ENCODE results near the gene AGBL1.

The AGBL1 gene

GRCh38 chr15:86620641-86621349 is 541.1 kb downstream of the AGBL1 start:
- H3K27me3 ChIP-seq (ENCODE audit: control insufficient read depth in 1 of 2, insufficient read depth in 1 of 2, low read length in 2 of 2) = peaks cover 0 to 17% of the 10 kb centered on the region in 2 experiments
- H3K79me1 ChIP-seq (replicated peaks; ENCODE audit: low read length, poor library complexity, severe bottlenecking) = no peaks in the 10 kb centered on the region
- H2AK5ac ChIP-seq (ENCODE audit: low read length, severe bottlenecking) = no peak overlapping the region
- H3K27ac ChIP-seq (ENCODE audit: low read length, poor library complexity, severe bottlenecking) = no peak overlapping the region
- H3K4ac ChIP-seq (ENCODE audit: low read depth in 1 of 2, low read length in 2 of 2) = no peak overlapping the region
- no peak overlapping the region for H3K14ac ChIP-seq (ENCODE audit: low read length in 2 of 2)
- peaks cover 7% of the 10 kb centered on the region for H3K4me1 ChIP-seq (ENCODE audit: control insufficient read depth, insufficient read depth, low read depth, low read length)
- H4K91ac ChIP-seq (ENCODE audit: low read length) = no peak overlapping the region
- no peak overlapping the region for H4K8ac ChIP-seq (ENCODE audit: low read length)
- H3K36me3 ChIP-seq (ENCODE audit: control insufficient read depth in 1 of 2, insufficient read depth in 2 of 2, low read depth in 1 of 2, low read length in 2 of 2) = no peaks in the 10 kb centered on the region
- WGBS = 38% methylated on average over 7 of the region's 8 CpGs
- H3K18ac ChIP-seq (ENCODE audit: low read depth in 1 of 2, low read length in 2 of 2) = no peak overlapping the region
- no peaks in the 10 kb centered on the region for H3K9me3 ChIP-seq (ENCODE audit: control insufficient read depth, low read length)
- H3K4me2 ChIP-seq (ENCODE audit: low read length, poor library complexity, severe bottlenecking) = no peak overlapping the region
- no peak overlapping the region for H2BK120ac ChIP-seq (ENCODE audit: low read depth, low read length)
- H2BK5ac ChIP-seq (ENCODE audit: low read depth, low read length, poor library complexity, severe bottlenecking) = no peak overlapping the region
- H2AFZ ChIP-seq (ENCODE audit: low read depth, low read length) = no peak overlapping the region
- H3K4me3 ChIP-seq (ENCODE audit: insufficient read depth in 1 of 2, low read depth in 1 of 2, low read length in 2 of 2) = no peak overlapping the region
- H3K23ac ChIP-seq (ENCODE audit: low read length in 2 of 2) = no peak overlapping the region
- no peak for DNase-seq
- H2BK15ac ChIP-seq (ENCODE audit: low read depth, poor library complexity, severe bottlenecking) = no peak overlapping the region
- H3K9ac ChIP-seq (ENCODE audit: low read length) = no peak overlapping the region
- H2BK12ac ChIP-seq (ENCODE audit: low read length in 2 of 2) = no peak overlapping the region

GRCh38 chr15:86623236-86623635 is 543.6 kb downstream of the AGBL1 start:
- peak overlapping the region in 1 of 2 experiments; percentile 57 for H2BK12ac ChIP-seq (ENCODE audit: low read length in 2 of 2)
- no peak overlapping the region for H4K91ac ChIP-seq (ENCODE audit: low read length)
- H3K36me3 ChIP-seq (ENCODE audit: control insufficient read depth in 1 of 2, insufficient read depth in 2 of 2, low read depth in 1 of 2, low read length in 2 of 2) = no peaks in the 10 kb centered on the region
- no peak overlapping the region for H2BK120ac ChIP-seq (ENCODE audit: low read depth, low read length)
- no peak overlapping the region for H2BK5ac ChIP-seq (ENCODE audit: low read depth, low read length, poor library complexity, severe bottlenecking)
- no peak overlapping the region for H2AFZ ChIP-seq (ENCODE audit: low read depth, low read length)
- peak overlapping the region in 1 of 2 experiments; percentile 38 for H3K18ac ChIP-seq (ENCODE audit: low read depth in 1 of 2, low read length in 2 of 2)
- H3K4me3 ChIP-seq (ENCODE audit: insufficient read depth in 1 of 2, low read depth in 1 of 2, low read length in 2 of 2) = no peak overlapping the region
- no peak overlapping the region for H3K4ac ChIP-seq (ENCODE audit: low read depth in 1 of 2, low read length in 2 of 2)
- H4K8ac ChIP-seq (ENCODE audit: low read length) = peak overlapping the region; percentile 1
- no peak overlapping the region for H3K27ac ChIP-seq (ENCODE audit: low read length, poor library complexity, severe bottlenecking)
- H3K23ac ChIP-seq (ENCODE audit: low read length in 2 of 2) = peak overlapping the region in 1 of 2 experiments; percentile 28
- no peaks in the 10 kb centered on the region for H3K79me1 ChIP-seq (replicated peaks; ENCODE audit: low read length, poor library complexity, severe bottlenecking)
- WGBS = 81% methylated on average over 2 of the region's 2 CpGs
- H3K9ac ChIP-seq (ENCODE audit: low read length) = no peak overlapping the region
- no peak for DNase-seq
- H3K14ac ChIP-seq (ENCODE audit: low read length in 2 of 2) = no peak overlapping the region
- H2BK15ac ChIP-seq (ENCODE audit: low read depth, poor library complexity, severe bottlenecking) = no peak overlapping the region
- H3K4me2 ChIP-seq (ENCODE audit: low read length, poor library complexity, severe bottlenecking) = no peak overlapping the region
- peaks cover 7% of the 10 kb centered on the region for H3K4me1 ChIP-seq (ENCODE audit: control insufficient read depth, insufficient read depth, low read depth, low read length)
- no peak overlapping the region for H2AK5ac ChIP-seq (ENCODE audit: low read length, severe bottlenecking)
- H3K9me3 ChIP-seq (ENCODE audit: control insufficient read depth, low read length) = no peaks in the 10 kb centered on the region
- H3K27me3 ChIP-seq (ENCODE audit: control insufficient read depth in 1 of 2, insufficient read depth in 1 of 2, low read length in 2 of 2) = peaks cover 0 to 17% of the 10 kb centered on the region in 2 experiments

- Histone ChIP-seq H3K79me1 (replicated peaks; ENCODE audit: low read length, poor library complexity, severe bottlenecking) (no peaks in the 10 kb centered on the region), H3K18ac (ENCODE audit: low read depth in 1 of 2, low read length in 2 of 2) (peak overlapping the region in 1 of 2 experiments; percentile 74), H2BK15ac (ENCODE audit: low read depth, poor library complexity, severe bottlenecking) (no peak overlapping the region), H2BK120ac (ENCODE audit: low read depth, low read length) (no peak overlapping the region), H2AK5ac (ENCODE audit: low read length, severe bottlenecking) (no peak overlapping the region), H3K4me2 (ENCODE audit: low read length, poor library complexity, severe bottlenecking) (no peak overlapping the region), H2BK12ac (ENCODE audit: low read length in 2 of 2) (peak overlapping the region in 1 of 2 experiments; percentile 24), H3K27ac (ENCODE audit: low read length, poor library complexity, severe bottlenecking) (peak overlapping the region; percentile 24), H3K27me3 (ENCODE audit: control insufficient read depth in 1 of 2, insufficient read depth in 1 of 2, low read length in 2 of 2) (peaks cover 0 to 17% of the 10 kb centered on the region in 2 experiments), H3K4me1 (ENCODE audit: control insufficient read depth, insufficient read depth, low read depth, low read length) (peaks cover 7% of the 10 kb centered on the region), H2BK5ac (ENCODE audit: low read depth, low read length, poor library complexity, severe bottlenecking) (no peak overlapping the region), H3K9ac (ENCODE audit: low read length) (peak overlapping the region; percentile 17), H3K14ac (ENCODE audit: low read length in 2 of 2) (peak overlapping the region in 1 of 2 experiments; percentile 86), H3K9me3 (ENCODE audit: control insufficient read depth, low read length) (no peaks in the 10 kb centered on the region), H4K91ac (ENCODE audit: low read length) (no peak overlapping the region), H3K23ac (ENCODE audit: low read length in 2 of 2) (no peak overlapping the region), H3K4ac (ENCODE audit: low read depth in 1 of 2, low read length in 2 of 2) (peak overlapping the region in 1 of 2 experiments; percentile 83), H2AFZ (ENCODE audit: low read depth, low read length) (peak overlapping the region; percentile 76), H3K36me3 (ENCODE audit: control insufficient read depth in 1 of 2, insufficient read depth in 2 of 2, low read depth in 1 of 2, low read length in 2 of 2) (no peaks in the 10 kb centered on the region), H4K8ac (ENCODE audit: low read length) (peak overlapping the region; percentile 0), H3K4me3 (ENCODE audit: insufficient read depth in 1 of 2, low read depth in 1 of 2, low read length in 2 of 2) (peak overlapping the region in 1 of 2 experiments; percentile 49)
- 6% methylated on average over 5 of the region's 6 CpGs for WGBS
- DNase-seq = peak; percentile 94
Measured at GRCh38 chr15:86624261-86625036, 544.8 kb downstream of the AGBL1 start.

All from mesenchymal stem cell (in vitro differentiated cells and primary cell).